Testis (tissue), 2 donors: Measurements from ENCODE around the gene IER5.

Experiments
- POLR2A ChIP-seq: fragments of 450-650 bp; IDR thresholded peaks from one replicate; pipeline ENCODE4 v1.6.1; 2017; ENCODE audit warnings: antibody characterized with exemption, mild to moderate bottlenecking, moderate library complexity
- TF ChIP-seq, protein P1 (sequence below), 3 experiments: fragments of 450-650 bp in 2 of 3; fragments of 200-600 bp in 1 of 3; sonication (generic) in 1 of 3; IDR thresholded peaks; one replicate each; pipeline ENCODE4 v1.5.1; 2016 to 2019; ENCODE audit warnings: antibody characterized with exemption in 3 of 3, mild to moderate bottlenecking in 2 of 3, moderate library complexity in 1 of 3

DNA sequence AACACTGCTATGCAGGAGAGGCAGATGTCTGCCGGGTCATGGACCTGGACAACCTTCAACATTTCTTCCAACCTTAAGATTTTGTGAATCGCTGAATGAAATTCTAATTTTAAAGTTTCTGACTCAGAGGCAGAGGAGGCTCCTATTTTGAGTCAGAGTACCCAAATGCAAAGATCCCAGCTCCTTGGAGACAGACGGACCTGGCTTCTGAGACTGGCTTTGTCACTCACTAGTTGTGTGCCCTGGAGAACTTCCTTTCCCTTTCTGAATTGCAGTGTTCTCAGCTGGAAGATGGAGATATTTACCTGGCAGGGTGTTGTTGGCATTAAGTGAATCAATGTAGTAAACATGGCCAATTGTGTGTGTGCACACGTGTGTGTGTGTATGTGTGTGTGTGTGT, 51.9 kb downstream of the IER5 start:
- TF ChIP-seq, protein P1, sequence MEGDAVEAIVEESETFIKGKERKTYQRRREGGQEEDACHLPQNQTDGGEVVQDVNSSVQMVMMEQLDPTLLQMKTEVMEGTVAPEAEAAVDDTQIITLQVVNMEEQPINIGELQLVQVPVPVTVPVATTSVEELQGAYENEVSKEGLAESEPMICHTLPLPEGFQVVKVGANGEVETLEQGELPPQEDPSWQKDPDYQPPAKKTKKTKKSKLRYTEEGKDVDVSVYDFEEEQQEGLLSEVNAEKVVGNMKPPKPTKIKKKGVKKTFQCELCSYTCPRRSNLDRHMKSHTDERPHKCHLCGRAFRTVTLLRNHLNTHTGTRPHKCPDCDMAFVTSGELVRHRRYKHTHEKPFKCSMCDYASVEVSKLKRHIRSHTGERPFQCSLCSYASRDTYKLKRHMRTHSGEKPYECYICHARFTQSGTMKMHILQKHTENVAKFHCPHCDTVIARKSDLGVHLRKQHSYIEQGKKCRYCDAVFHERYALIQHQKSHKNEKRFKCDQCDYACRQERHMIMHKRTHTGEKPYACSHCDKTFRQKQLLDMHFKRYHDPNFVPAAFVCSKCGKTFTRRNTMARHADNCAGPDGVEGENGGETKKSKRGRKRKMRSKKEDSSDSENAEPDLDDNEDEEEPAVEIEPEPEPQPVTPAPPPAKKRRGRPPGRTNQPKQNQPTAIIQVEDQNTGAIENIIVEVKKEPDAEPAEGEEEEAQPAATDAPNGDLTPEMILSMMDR (IDR thresholded peaks at IDR 0.05): no peak
- TF ChIP-seq POLR2A: no peak
